WTC11 (cell line): Measurements from ENCODE around the gene SVBP. TPM values are rescaled to one million over a fixed set of nuclear protein-coding genes. Genes with fewer than 3 reads are reported as not detected.

Experiments used
- ATAC-seq: fragments of 200-7000 bp; cut with Tn5 transposase; 2 replicates; pipeline ENCODE4 v1.10.0; 2021; ENCODE audit warnings: mild to moderate bottlenecking, moderate library complexity
- CTCF ChIA-PET: fragments of 300-600 bp; sonication (Branson Sonifier 250); formaldehyde crosslinking; loops from one replicate; lab custom pipeline; 2021; ENCODE audit warnings: antibody characterized with exemption; lab: Charles Lee
- POLR2A ChIA-PET: fragments of 350-600 bp; sonication (Branson Sonifier 250); formaldehyde crosslinking; loops from one replicate; lab custom pipeline; 2021; ENCODE audit warnings: antibody characterized with exemption; lab: Charles Lee
- DNase-seq: peaks from one replicate; pipeline ENCODE4 v3.0.0; 2021; ENCODE audit warnings: low spot score
- H3K27ac Mint-ChIP-seq: 2 replicates; pipeline ENCODE4 v1.8.0; 2021; ENCODE audit warnings: mixed read lengths
- H3K27me3 Mint-ChIP-seq: 2 replicates; pipeline ENCODE4 v1.8.0; 2021; ENCODE audit warnings: low read depth, mild to moderate bottlenecking, moderate library complexity, mixed read lengths
- H3K36me3 Mint-ChIP-seq: 2 replicates; pipeline ENCODE4 v1.8.0; 2021; ENCODE audit warnings: mixed read lengths
- H3K4me1 Mint-ChIP-seq: 2 replicates; pipeline ENCODE4 v1.8.0; 2022; ENCODE audit warnings: mixed read lengths
- H3K4me3 Mint-ChIP-seq: 2 replicates; pipeline ENCODE4 v1.8.0; 2021; ENCODE audit warnings: mild to moderate bottlenecking, moderate library complexity, mixed read lengths
- H3K9me3 Mint-ChIP-seq: 2 replicates; pipeline ENCODE4 v1.8.0; 2021; ENCODE audit warnings: mixed read lengths
- E2F4 ChIP-seq: sonication (generic); formaldehyde crosslinking; IDR thresholded peaks from 2 replicates; pipeline ENCODE4 v1.8.1; 2022; ENCODE audit warnings: low read depth, mild to moderate bottlenecking, moderate library complexity, missing genetic modification reagents, borderline replicate concordance
- ELF4 ChIP-seq: sonication (generic); formaldehyde crosslinking; IDR thresholded peaks from 2 replicates; pipeline ENCODE4 v1.8.1; 2022; ENCODE audit warnings: low read depth, mild to moderate bottlenecking, moderate library complexity, missing genetic modification reagents
- FOXK1 ChIP-seq: sonication (generic); formaldehyde crosslinking; IDR thresholded peaks from 2 replicates; pipeline ENCODE4 v1.8.0; 2022; ENCODE audit warnings: mild to moderate bottlenecking, moderate library complexity, missing genetic modification reagents
- HMGXB4 ChIP-seq: sonication (generic); formaldehyde crosslinking; IDR thresholded peaks from 2 replicates; pipeline ENCODE4 v1.8.1; 2023; ENCODE audit warnings: mild to moderate bottlenecking, moderate library complexity, missing genetic modification reagents
- IRF2 ChIP-seq: sonication (generic); formaldehyde crosslinking; IDR thresholded peaks from 2 replicates; pipeline ENCODE4 v1.8.0; 2022; ENCODE audit warnings: low read depth, missing genetic modification reagents, borderline replicate concordance
- JUN ChIP-seq: sonication (generic); formaldehyde crosslinking; IDR thresholded peaks from 2 replicates; pipeline ENCODE4 v1.8.0; 2023; ENCODE audit warnings: mild to moderate bottlenecking, missing genetic modification reagents
- MXD4 ChIP-seq: fragments of 250-450 bp; sonication (Bioruptor Pico); IDR thresholded peaks from 2 replicates; pipeline ENCODE4 v1.8.0; 2021; ENCODE audit warnings: mild to moderate bottlenecking, moderate library complexity, borderline replicate concordance
- NFE2L1 ChIP-seq: sonication (generic); formaldehyde crosslinking; IDR thresholded peaks from 2 replicates; pipeline ENCODE4 v1.8.1; 2023; ENCODE audit warnings: missing genetic modification reagents
- PRDM15 ChIP-seq: sonication (generic); formaldehyde crosslinking; IDR thresholded peaks from 2 replicates; pipeline ENCODE4 v1.8.0; 2022; ENCODE audit warnings: missing genetic modification reagents
- TEAD1 ChIP-seq: sonication (generic); formaldehyde crosslinking; IDR thresholded peaks from 2 replicates; pipeline ENCODE4 v1.8.0; 2022; ENCODE audit warnings: mild to moderate bottlenecking, missing genetic modification reagents
- ZNF121 ChIP-seq: sonication (generic); formaldehyde crosslinking; IDR thresholded peaks from 2 replicates; pipeline ENCODE4 v1.8.0; 2023; ENCODE audit warnings: missing genetic modification reagents
- ZNF219 ChIP-seq: sonication (generic); formaldehyde crosslinking; IDR thresholded peaks from 2 replicates; pipeline ENCODE4 v1.8.0; 2023; ENCODE audit warnings: missing genetic modification reagents, mild to moderate bottlenecking, borderline replicate concordance
- ZNF532 ChIP-seq: fragments of 250-450 bp; sonication (Bioruptor Pico); IDR thresholded peaks from 2 replicates; pipeline ENCODE4 v1.9.0; 2021; ENCODE audit warnings: mild to moderate bottlenecking, borderline replicate concordance
- total RNA-seq: library from RNA; stranded (reverse); gene quantifications from 3 replicates; pipeline ENCODE4 v1.2.3, GENCODE V29; 2021
- TF ChIP-seq, protein P1 (sequence below): sonication (generic); formaldehyde crosslinking; IDR thresholded peaks from 2 replicates; pipeline ENCODE4 v1.8.1; 2022; ENCODE audit warnings: low read depth, missing genetic modification reagents, borderline replicate concordance
- TF ChIP-seq, protein P2 (sequence below): sonication (generic); formaldehyde crosslinking; IDR thresholded peaks from 2 replicates; pipeline ENCODE4 v1.8.1; 2023; ENCODE audit warnings: mild to moderate bottlenecking, missing genetic modification reagents, moderate library complexity

The SVBP gene
- total RNA-seq, 1 experiment from 2014 or later: 28.7 TPM

DNA sequence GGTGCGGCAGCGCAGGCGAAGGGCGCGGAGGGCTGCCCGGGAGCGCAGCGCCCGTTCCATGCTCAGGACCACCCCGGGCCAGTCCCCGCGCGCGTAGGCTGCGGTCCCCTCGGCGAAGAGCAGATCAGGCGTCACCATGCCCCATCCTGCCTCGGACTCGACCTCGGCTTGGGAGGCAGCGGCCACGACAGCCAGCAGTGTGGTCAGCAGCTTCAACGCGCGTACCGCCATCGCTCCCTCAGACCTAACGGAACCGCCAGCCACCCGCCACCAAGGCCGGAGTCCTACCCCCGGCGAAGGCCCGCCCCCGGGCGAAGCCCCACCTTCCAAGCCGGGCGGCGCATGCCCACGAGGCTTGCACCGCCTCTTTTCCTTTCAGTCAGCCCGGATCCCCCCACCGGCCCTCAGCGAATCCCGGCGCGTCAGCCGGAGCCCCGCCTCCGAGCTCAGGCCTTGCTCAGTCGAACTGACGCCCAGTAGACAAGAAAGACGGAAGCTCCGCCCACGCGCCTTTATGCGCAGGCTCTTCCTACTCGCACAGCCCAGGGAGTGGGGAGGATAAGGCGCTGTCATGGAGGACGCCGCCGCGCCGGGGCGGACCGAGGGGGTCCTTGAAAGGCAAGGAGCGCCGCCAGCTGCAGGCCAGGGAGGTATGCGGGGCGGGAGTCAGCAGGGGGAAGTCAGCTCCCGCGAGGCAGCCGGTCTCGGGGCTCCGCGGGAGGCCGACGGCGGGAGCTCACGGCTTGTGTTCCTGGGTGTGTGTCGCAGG, 50.3 kb downstream of the SVBP start, which contains the start of the genes C1orf50 and P3H1 (continued):
- 0 out of 2 replicates have a peak, but pooled peaks have one; percentile 18 for TF ChIP-seq E2F4 (CRISPR knock-in tag)
- TF ChIP-seq NFE2L1 (CRISPR knock-in tag): peak; percentile 10; the same call in 1 of the 2 replicates
- TF ChIP-seq, all 79 proteins: peak for 20

GRCh38 chr1:42765832-42766740, 51.1 kb downstream of the SVBP start:
- peaks cover 17% of the 10 kb centered on the region for H3K36me3 Mint-ChIP-seq
- no peaks in the 10 kb centered on the region for H3K27me3 Mint-ChIP-seq
- peaks cover 11% of the 10 kb centered on the region for H3K4me1 Mint-ChIP-seq
- no peak overlapping the region; the same call in 1 of the 2 replicates for H3K4me3 Mint-ChIP-seq
- ChIA-PET POLR2A (interaction anchor here (0.5 to 2.9 kb wide), 18 partner anchors 9 to 432 kb away, joined by 3 to 11 read pairs (median 4); partner anchors contain the start of genes CLDN19, ERMAP, SVBP and YBX1), CTCF (interaction anchor here (0.6 to 3.7 kb wide), 37 partner anchors 7 to 593 kb away, joined by 3 to 42 read pairs (median 4); partner anchors contain the start of genes CCDC30, CLDN19, ERMAP and PPIH)
- H3K9me3 Mint-ChIP-seq: no peaks in the 10 kb centered on the region
- peak; percentile 73 for TF ChIP-seq HMGXB4 (CRISPR knock-in tag)
- TF ChIP-seq PRDM15 (CRISPR knock-in tag): peak; percentile 67
- TF ChIP-seq TEAD1 (CRISPR knock-in tag): 0 out of 2 replicates have a peak, but pooled peaks have one; percentile 44
- 0 out of 2 replicates have a peak, but pooled peaks have one; percentile 23 for TF ChIP-seq FOXK1 (CRISPR knock-in tag)
- no peak for TF ChIP-seq ZNF121 (CRISPR knock-in tag)
- DNase-seq (peak; percentile 47), ATAC-seq (peak; percentile 12)
- no peak overlapping the region; the same call in 1 of the 2 replicates for H3K27ac Mint-ChIP-seq

DNA sequence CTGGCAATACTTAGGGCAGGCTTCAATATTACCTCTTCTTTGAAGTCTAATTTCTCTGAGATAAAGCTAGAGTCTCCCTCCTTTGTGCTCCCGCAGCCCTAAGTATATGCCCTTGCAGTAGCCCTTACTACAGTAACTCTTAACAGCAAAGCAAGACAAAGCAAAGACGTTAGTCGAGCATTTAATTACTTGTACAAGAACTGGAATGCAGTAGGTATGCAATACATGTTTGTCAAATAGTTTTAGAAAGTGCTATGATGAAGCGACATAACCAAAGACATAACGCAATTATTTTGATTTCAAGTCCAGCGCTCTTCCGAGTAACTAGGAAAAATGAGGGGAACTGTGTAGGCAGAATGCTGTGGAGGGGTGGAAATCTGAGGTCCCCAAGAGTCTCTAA, 51.9 kb downstream of the SVBP start:
- ChIA-PET CTCF (interaction anchor here (0.9 to 3.7 kb wide), 16 partner anchors 8 to 308 kb away, joined by 3 to 42 read pairs (median 9); partner anchors contain the start of genes CCDC30, CLDN19, ERMAP and ZNF691), POLR2A (interaction anchor here (0.9 to 2.9 kb wide), 3 partner anchors 8 to 431 kb away, joined by 3 to 9 read pairs (median 9); partner anchors contain the start of gene YBX1)
- Mint-ChIP-seq H3K9me3 (no peaks in the 10 kb centered on the region), H3K36me3 (peaks cover 12% of the 10 kb centered on the region), H3K27me3 (no peaks in the 10 kb centered on the region), H3K4me1 (peaks cover 11% of the 10 kb centered on the region), H3K27ac (no peak overlapping the region), H3K4me3 (no peak overlapping the region)
- no peak for ATAC-seq
- DNase-seq: no peak
- TF ChIP-seq ELF4 (CRISPR knock-in tag) (no peak), ZNF219 (CRISPR knock-in tag) (no peak), IRF2 (no peak), ZNF532 (CRISPR knock-in tag) (no peak), JUN (CRISPR knock-in tag) (no peak), MXD4 (CRISPR knock-in tag) (no peak)
- TF ChIP-seq, protein P1, sequence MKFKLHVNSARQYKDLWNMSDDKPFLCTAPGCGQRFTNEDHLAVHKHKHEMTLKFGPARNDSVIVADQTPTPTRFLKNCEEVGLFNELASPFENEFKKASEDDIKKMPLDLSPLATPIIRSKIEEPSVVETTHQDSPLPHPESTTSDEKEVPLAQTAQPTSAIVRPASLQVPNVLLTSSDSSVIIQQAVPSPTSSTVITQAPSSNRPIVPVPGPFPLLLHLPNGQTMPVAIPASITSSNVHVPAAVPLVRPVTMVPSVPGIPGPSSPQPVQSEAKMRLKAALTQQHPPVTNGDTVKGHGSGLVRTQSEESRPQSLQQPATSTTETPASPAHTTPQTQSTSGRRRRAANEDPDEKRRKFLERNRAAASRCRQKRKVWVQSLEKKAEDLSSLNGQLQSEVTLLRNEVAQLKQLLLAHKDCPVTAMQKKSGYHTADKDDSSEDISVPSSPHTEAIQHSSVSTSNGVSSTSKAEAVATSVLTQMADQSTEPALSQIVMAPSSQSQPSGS: no peak
- TF ChIP-seq, protein P2, sequence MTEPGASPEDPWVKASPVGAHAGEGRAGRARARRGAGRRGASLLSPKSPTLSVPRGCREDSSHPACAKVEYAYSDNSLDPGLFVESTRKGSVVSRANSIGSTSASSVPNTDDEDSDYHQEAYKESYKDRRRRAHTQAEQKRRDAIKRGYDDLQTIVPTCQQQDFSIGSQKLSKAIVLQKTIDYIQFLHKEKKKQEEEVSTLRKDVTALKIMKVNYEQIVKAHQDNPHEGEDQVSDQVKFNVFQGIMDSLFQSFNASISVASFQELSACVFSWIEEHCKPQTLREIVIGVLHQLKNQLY (CRISPR knock-in tag): no peak
